NCI-H1694 treated with DMSO at 0.1 percent for 48 hours (cell line): ENCODE measurements around the gene ABCD1.
"Not testable (repeated sequence)": the region's sequence is repeated elsewhere in the genome, so short reads cannot be mapped to it uniquely, and the experiment has no call there.

Experiments
- DNase-seq: peaks from one replicate; lab custom pipeline; 2025; lab: John Stamatoyannopoulos, UW

Gene ABCD1

DNA sequence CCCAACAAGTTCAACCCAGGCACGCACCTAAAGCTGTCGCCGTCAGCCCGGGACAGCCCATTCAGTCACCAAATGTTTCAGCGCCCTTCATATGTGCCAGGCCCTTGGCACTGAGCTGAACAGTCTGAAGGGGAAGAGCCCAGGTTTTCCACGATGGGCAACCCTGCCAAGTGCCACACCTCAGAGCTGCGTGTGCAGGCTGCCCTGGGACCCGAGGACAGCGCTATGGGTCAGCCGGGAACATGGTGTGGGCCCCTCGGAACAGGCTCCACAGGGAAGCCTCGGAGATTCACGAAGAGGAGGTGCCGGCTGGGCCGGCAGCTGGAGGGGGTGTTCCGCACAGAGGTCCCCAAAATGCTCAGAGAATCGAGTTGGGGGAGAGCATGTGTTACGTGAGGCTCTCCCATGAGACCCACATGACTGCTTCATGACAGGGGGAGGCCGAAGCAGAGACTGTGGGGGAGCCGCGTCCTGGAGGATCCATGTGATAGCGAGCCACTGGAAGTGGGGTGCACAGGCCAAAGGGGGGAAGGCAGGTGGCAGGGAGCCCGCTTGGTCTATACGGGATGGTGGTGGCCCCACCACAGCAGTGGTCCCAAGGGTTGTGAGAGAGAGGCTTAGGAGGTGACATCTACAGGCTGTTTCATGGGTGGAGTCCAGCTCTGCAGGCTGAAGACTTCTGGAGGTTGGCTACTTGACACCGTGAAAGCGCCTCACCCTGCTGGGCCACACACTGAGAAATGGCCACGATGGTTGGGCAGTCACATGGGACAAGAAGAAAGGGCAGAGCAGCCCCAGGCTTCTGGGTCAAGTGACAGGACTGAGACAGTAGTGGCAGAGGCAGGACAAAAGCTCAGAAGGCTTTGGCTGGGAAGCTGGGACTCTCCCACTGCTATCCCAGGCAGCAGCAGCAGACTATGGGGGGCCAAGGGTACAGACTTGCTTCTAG, 14.7 kb upstream of the ABCD1 start:
- DNase-seq = no peak

GRCh38 chrX:153714256-153714655, 10.4 kb upstream of the ABCD1 start:
- no peak for DNase-seq

DNA sequence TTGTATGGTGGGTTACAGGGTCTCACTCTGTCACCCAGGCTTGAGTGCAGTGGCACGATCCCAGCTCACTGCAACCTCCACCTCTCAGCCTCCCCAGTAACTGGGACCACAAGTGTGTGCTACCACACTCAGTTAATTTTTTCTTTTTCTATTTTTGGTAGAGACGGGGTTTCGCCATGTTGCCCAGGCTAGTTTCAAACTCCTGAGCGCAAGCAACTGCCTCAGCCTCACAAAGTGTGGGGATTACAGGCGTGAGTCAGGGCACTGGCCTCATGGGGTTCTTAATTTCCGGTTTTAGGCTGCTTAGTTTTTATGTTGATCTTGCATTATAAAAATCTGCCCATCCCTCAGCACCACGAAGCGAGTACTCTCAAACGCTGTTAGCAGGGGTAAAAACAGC, 7.2 kb upstream of the ABCD1 start:
- no peak for DNase-seq

DNA sequence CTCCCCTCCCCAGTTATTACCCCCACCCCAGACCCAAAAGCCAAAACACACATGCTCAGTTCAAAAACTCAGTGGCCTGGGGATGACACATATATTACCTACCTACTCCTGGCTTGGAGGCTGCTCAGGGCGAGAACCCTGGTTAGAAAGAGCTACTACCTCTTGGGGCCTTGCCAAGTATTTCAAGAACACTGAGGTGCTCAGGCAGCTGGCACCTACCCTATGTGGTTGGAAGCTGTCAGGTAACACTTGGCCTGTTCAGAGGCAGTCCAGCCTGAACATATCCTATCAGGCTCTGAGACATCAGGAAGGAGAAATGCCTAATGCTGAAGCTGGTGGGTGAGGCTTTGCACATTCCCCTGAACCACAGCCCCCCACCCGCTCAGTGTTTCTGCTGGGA, 5.4 kb upstream of the ABCD1 start:
- no peak for DNase-seq

GRCh38 chrX:153719701-153720100, 5.0 kb upstream of the ABCD1 start:
- no peak for DNase-seq

DNA sequence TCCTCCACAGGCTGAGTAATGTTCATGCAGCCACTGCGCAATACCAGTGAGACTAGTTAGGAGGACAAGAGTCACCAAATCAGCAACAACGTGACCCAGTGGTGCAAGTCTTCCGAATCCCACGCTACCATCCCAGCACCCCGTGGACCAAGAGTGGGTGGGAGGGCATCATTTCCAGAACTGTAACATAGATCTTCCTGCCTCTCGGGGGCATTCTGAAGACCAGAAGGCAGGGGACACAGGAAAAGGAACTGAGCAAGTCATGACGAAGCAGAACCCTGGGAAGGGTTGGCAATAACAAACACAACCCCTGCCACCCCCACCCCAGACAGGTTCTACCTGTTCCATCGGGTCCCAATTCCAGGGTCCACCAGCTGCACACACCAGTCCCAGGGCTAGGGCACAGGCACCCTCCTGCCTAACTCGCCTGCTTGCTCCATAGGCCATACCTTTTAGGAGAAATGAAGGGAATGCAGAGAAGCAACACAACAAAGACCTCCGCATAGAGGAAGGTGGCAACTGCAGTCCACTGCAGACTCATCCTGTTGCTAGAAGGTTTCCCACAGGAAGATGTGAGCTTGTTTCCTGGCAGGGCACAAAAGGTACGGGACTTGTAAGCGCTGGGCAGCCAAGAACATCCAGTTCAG, 1.8 kb upstream of the ABCD1 start:
- no peak for DNase-seq

DNA sequence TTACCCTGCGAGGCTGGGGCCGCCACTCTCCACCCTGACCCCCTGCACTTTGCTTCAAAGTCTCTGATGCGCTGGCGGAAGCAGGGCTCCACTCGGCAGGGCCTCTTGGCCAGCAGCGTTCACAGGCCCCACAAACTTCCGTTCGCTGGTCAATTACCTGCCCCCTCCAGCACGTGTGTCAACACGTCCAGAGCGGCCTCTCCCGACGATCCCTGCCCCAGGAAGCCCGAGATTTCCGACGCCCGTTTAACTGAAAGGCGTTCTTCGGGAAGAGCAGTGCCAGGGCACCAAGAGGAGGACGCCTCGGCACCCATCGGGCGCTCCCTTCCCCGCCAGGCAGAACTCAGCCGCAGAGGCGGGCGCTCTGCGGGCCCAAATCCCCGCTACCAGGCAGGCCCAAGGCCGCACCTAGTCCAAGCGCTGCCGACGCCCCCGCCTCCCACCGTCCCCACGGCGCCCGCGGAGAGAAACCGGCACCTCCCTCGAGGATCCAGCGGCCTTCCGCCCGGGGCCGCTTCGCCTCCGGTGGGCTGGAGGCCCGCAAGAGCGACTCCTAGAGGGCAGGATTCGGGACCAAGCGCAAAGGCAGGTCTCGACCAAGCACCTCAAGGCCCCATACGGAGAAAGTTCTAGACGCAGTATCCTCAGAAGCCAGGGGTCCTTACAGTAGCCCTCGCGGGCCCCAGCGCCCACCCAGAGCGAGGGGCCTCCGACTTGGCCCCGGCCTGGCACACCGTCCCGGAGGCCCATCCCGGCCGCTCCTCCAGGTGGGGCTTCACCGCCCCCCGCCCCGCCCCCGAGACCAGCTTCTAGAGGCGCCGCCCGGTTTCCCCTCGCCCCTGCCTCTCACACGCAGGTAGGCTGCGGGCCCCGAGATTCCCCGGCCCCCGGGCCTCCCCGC, 1.1 kb upstream of the ABCD1 start:
- peak; percentile 35 for DNase-seq

DNA sequence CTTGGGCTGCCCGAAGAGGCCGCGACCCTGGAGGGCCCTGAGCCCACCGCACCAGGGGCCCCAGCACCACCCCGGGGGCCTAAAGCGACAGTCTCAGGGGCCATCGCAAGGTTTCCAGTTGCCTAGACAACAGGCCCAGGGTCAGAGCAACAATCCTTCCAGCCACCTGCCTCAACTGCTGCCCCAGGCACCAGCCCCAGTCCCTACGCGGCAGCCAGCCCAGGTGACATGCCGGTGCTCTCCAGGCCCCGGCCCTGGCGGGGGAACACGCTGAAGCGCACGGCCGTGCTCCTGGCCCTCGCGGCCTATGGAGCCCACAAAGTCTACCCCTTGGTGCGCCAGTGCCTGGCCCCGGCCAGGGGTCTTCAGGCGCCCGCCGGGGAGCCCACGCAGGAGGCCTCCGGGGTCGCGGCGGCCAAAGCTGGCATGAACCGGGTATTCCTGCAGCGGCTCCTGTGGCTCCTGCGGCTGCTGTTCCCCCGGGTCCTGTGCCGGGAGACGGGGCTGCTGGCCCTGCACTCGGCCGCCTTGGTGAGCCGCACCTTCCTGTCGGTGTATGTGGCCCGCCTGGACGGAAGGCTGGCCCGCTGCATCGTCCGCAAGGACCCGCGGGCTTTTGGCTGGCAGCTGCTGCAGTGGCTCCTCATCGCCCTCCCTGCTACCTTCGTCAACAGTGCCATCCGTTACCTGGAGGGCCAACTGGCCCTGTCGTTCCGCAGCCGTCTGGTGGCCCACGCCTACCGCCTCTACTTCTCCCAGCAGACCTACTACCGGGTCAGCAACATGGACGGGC, 579 bp downstream of the ABCD1 start:
- DNase-seq = no peak

DNA sequence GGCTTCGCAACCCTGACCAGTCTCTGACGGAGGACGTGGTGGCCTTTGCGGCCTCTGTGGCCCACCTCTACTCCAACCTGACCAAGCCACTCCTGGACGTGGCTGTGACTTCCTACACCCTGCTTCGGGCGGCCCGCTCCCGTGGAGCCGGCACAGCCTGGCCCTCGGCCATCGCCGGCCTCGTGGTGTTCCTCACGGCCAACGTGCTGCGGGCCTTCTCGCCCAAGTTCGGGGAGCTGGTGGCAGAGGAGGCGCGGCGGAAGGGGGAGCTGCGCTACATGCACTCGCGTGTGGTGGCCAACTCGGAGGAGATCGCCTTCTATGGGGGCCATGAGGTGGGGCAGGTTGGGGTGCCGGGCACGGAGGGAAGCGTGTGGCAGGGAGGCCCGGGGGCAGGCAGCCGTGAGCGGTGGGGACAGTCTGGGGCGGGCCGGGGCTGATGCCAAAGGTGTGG, 1.2 kb downstream of the ABCD1 start:
- no peak for DNase-seq

DNA sequence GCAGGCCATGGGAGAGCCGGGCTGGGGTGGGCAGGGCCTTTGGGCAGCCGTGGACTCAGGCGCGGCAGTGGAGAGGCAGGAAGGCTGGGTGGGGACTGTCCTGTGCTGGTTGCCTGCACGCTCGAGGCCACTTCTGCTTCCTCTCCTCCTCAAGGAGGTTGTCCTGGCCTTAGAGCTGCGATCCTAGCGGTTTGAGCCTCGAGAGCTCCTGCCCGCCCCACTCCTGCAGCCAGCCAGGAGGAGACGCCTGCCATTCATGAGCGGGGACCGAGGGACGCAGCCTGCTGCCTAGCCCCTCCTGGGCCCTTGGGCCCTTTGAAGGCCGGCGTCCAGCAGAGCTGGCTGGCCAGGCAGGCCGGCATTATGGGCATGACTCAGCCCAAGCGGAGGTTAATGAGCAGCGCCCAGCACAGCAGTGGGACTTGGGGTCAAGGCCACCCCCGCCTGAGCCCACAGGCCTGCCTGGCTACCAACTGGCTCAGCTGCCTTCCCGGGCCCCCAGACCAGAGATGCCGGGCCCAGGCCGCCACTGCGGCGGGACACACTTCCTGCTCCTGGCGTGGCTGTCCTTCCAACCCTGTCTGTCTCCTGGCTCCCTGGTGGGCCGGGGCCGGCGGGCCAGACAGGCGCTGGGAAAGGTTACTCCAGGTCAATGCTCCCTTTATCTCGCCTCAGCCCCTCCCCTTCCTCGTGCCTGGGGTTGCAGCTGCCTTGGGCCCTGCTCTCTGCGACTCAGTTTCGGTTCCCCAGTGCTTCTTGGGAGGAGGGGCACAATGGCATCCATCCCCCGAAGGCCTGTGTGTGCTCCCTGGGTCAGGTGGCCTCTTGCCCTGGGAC, 1.8 kb downstream of the ABCD1 start:
- DNase-seq = no peak

- DNase-seq = no peak
Observed at GRCh38 chrX:153727123-153727931, 2.7 kb downstream of the ABCD1 start.

DNA sequence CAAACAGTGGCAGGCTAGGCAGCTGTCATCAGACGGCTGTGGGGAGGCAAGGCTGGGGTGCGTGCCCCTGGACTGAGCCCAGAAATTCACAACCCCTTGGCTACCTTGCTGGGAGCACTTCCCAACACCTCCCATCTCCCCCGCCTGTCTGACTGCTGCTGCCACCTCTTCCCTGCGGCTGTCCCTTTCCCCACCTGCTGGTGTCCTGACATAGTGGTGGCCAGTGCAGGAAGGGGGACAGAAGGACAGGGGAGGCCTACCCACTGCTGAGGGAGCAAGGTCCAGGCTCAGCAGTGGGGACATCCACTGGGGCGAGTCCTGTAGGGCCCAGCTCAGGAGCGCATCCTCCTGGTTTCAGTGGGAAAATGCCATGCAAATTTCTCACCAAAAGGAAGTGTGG, 3.4 kb downstream of the ABCD1 start:
- no peak for DNase-seq

DNA sequence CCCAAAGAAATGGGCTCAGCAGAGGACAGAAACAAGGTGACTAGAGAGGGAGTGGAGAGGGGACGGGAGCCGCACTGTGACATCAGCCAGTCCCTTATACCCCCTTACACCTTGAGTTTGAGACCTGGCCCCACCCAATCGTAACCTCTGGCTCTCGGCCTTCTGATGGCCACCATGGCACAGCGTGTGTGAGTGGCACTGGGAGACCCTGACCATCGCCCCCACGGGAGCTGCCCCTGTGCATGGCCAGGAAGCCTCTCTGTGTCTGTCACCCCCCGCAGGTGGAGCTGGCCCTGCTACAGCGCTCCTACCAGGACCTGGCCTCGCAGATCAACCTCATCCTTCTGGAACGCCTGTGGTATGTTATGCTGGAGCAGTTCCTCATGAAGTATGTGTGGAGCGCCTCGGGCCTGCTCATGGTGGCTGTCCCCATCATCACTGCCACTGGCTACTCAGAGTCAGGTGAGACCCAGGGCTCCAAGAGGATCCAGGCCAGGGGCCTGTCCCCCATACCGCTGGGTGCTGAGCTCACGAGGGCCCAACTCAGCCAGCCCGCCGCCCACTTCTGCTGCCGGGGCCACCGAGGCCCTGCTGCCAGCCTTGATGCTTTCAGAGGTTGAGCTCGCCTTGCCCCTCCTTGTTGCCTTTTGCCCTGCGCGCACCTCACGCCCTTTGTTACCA, 4.4 kb downstream of the ABCD1 start:
- no peak for DNase-seq

- DNase-seq = not testable (repeated sequence)
Observed at GRCh38 chrX:153730115-153730514, 5.5 kb downstream of the ABCD1 start.

- DNase-seq = no peak
Observed at GRCh38 chrX:153731117-153731844, 6.6 kb downstream of the ABCD1 start.

- no peak for DNase-seq
Observed at GRCh38 chrX:153731845-153732215, 7.2 kb downstream of the ABCD1 start.

- DNase-seq = no peak
Observed at GRCh38 chrX:153732401-153732800, 7.7 kb downstream of the ABCD1 start.

- DNase-seq = no peak
Observed at GRCh38 chrX:153733651-153734240, 9.1 kb downstream of the ABCD1 start.
